Amniotic stem cell (primary cell): ENCODE measurements around the gene ADARB2.
"Not testable (repeated sequence)": the region's sequence is repeated elsewhere in the genome, so short reads cannot be mapped to it uniquely, and the experiment has no call there.

Source experiments
- DNase-seq: peaks from one replicate; lab custom pipeline; 2025; lab: John Stamatoyannopoulos, UW

ADARB2 gene

GRCh38 chr10:1546431-1547110, 190.8 kb downstream of the ADARB2 start:
- DNase-seq, result no peak

- DNase-seq, result no peak
These were observed 191.8 kb downstream of the ADARB2 start for GRCh38 chr10:1545524-1545923.

GRCh38 chr10:1544929-1545328, 192.4 kb downstream of the ADARB2 start:
- DNase-seq, result no peak

- no peak for DNase-seq
These were observed 193.1 kb downstream of the ADARB2 start for GRCh38 chr10:1544209-1544673.

- no peak for DNase-seq
These were observed 193.7 kb downstream of the ADARB2 start for GRCh38 chr10:1543596-1543995.

GRCh38 chr10:1542941-1543340, 194.4 kb downstream of the ADARB2 start:
- no peak for DNase-seq

- no peak for DNase-seq
These were observed 197.2 kb downstream of the ADARB2 start for GRCh38 chr10:1540144-1540543.

GRCh38 chr10:1539216-1539615, 198.1 kb downstream of the ADARB2 start:
- no peak for DNase-seq

- DNase-seq, result no peak
These were observed 198.7 kb downstream of the ADARB2 start for GRCh38 chr10:1538531-1539061.

GRCh38 chr10:1538121-1538520, 199.2 kb downstream of the ADARB2 start:
- DNase-seq, result no peak

- not testable (repeated sequence) for DNase-seq
These were observed 199.9 kb downstream of the ADARB2 start for GRCh38 chr10:1537449-1537848.

GRCh38 chr10:1536341-1536740, 201.0 kb downstream of the ADARB2 start:
- no peak for DNase-seq

GRCh38 chr10:1535301-1535965, 201.9 kb downstream of the ADARB2 start:
- no peak for DNase-seq

GRCh38 chr10:1534820-1535219, 202.5 kb downstream of the ADARB2 start:
- no peak for DNase-seq

- no peak for DNase-seq
These were observed 204.7 kb downstream of the ADARB2 start for GRCh38 chr10:1532636-1533035.

GRCh38 chr10:1531883-1532597, 205.3 kb downstream of the ADARB2 start:
- no peak for DNase-seq

- DNase-seq, result no peak
These were observed 206.3 kb downstream of the ADARB2 start for GRCh38 chr10:1530871-1531517.

GRCh38 chr10:1529806-1530413, 207.4 kb downstream of the ADARB2 start:
- DNase-seq, result no peak

GRCh38 chr10:1527951-1528350, 209.4 kb downstream of the ADARB2 start:
- DNase-seq, result no peak

GRCh38 chr10:1526436-1527055, 210.8 kb downstream of the ADARB2 start:
- no peak for DNase-seq
